KBM-7 (cell line): ENCODE results near the gene MRPS23.
A peak's percentile ranks its signal among the peaks of the same experiment; 100 is the strongest.

Experiments
- DNase-seq: peaks from one replicate; pipeline ENCODE4 v3.0.0-alpha.2; 2015
- in situ Hi-C: fragments of 300-500 bp; cut with MboI; formaldehyde crosslinking; loops from 2 replicates; pipeline ENCODE4 v1.14.3; 2020; ENCODE audit warnings: low sequenced_read_pairs, low pct_unique_long_range_greater_than_20kb, mixed read lengths

MRPS23 gene

DNA sequence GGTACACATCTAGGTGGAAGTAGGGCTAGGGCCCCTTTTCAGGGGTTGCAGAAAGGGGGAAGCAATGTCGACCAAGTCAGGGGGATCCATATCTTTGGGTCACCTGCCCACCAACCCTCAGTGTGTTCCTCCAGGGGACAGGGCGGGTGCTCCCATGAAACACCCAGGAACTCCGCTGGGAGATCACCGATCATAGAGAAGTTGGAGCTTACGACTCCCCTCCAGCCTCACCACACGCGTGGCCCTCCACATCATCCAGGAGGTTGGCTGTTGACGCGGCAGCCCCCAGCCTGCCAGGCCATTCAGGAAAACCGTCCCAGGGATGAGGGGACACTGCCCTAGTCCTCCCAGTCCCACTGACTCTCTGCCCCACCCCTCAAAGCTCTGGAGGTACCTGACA is 17.3 kb upstream of the MRPS23 start:
- DNase-seq: no peak
- in situ Hi-C loops: loop anchor here (10.0 to 25.0 kb wide), 2 partner anchors 128 to 245 kb away; no protein-coding TSS in a partner anchor

DNA sequence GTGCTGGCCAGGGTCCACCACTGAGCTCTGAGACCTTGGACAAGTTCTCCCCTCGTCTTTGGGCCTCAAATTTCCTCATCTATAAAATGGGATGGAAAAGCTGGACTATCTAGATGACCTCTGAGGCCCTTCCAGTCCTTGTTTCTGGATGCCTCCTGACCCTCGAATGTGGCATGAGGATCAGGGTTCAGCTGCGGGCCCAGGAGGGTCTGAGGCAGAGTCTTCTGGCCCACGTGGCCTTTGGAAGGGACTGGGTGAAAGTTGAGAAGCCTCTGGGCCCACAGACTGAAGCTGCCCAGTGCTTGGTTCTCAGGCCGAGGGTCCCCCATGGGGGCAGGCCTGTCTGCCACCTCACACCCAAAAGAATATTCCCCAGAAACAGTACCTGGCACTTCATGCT is 16.9 kb upstream of the MRPS23 start:
- in situ Hi-C loops: loop anchor here (10.0 to 25.0 kb wide), 2 partner anchors 128 to 246 kb away; no protein-coding TSS in a partner anchor
- DNase-seq: no peak

DNA sequence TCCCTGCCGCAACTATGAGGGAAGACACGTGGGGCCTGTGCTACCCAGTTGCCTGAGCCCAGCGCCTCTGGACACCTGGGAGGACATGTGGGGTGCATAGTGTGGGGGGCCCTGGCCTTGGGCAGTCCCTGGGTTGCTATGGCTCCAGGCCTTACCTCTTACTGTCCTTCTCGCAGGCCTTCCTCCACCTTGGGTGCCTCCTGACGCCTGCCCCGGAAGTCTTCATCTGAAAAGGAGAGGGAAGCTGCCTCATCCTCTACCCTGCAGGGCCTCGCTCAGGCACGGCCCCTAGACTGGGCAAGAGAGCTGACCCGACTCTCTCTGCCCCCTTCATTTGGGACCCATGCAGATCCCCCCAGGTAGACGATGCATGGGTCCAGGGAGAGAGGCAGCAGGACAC is 16.5 kb upstream of the MRPS23 start:
- in situ Hi-C loops: loop anchor here (10.0 to 25.0 kb wide), 2 partner anchors 128 to 246 kb away; no protein-coding TSS in a partner anchor
- no peak for DNase-seq

DNA sequence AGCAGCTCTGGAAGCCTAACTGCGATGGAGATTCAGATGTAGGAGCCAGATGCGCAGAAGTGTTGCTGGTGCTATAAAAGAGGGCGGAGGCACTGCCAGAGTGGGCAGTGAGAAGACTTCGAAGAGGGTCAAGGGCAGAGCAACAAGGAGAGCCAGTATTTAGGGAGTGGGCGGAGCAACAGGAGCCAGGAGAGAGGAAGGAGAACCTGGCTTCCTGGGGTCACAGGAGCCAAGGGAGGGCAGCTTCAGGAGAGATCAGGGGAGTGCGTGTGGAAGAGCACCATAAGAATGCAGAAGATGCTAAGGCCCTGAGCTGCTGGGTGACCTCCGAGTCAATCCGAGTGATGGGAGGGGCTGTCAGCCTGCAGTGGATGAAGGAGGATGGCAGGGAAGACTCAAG is 14.4 kb upstream of the MRPS23 start:
- no peak for DNase-seq
- in situ Hi-C loops: loop anchor here (10.0 to 25.0 kb wide), 2 partner anchors 131 to 248 kb away; no protein-coding TSS in a partner anchor

DNA sequence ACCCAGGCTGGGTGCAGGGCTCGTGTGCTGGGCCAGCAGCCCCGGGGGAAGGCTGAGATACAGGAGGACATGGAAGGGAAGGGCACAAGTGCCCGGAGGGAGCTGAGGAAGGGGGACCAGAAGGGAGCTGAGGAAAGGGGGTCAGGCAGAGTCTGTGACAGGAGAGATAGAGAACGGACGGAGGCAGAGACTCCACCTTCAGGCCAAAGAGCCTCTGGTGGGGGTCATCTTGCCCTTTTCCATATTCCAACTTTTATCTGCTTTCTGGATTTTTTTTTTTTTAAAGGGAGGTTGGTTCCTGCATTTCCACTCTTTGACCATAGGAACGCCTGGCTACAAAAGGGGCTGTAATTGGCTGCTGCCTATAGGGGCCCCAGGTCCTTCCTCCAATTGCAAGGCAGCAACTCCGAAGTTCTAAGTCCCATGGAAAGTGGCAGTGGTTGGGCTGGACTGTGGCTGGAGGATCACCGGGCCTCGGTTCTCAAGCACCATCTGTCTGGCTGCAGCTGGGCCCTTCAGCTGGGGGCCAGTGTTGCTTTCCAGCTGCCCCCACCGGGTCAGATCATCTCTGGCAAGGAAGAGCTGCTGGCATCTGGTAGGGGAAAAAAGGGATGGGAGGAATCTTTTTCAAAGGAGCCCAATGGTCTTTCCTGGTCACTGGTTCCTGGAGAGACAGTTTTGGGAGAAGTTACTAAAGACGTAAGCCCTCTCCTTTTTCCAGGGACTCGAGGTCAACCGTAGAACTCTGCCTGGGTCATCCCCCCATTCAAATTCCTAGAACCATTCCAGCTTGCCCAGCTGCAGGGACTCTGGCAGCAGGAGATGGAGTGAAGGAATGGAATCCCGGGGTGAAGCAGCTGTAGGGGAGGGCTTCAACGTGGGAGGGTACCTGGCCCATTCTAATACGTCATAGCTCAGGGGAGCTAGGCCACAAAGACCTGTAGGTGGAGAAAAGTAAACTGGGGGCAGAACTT is 13.1 kb upstream of the MRPS23 start:
- DNase-seq: no peak
- in situ Hi-C loops: loop anchor here (10.0 to 25.0 kb wide), 2 partner anchors 132 to 249 kb away; no protein-coding TSS in a partner anchor

DNA sequence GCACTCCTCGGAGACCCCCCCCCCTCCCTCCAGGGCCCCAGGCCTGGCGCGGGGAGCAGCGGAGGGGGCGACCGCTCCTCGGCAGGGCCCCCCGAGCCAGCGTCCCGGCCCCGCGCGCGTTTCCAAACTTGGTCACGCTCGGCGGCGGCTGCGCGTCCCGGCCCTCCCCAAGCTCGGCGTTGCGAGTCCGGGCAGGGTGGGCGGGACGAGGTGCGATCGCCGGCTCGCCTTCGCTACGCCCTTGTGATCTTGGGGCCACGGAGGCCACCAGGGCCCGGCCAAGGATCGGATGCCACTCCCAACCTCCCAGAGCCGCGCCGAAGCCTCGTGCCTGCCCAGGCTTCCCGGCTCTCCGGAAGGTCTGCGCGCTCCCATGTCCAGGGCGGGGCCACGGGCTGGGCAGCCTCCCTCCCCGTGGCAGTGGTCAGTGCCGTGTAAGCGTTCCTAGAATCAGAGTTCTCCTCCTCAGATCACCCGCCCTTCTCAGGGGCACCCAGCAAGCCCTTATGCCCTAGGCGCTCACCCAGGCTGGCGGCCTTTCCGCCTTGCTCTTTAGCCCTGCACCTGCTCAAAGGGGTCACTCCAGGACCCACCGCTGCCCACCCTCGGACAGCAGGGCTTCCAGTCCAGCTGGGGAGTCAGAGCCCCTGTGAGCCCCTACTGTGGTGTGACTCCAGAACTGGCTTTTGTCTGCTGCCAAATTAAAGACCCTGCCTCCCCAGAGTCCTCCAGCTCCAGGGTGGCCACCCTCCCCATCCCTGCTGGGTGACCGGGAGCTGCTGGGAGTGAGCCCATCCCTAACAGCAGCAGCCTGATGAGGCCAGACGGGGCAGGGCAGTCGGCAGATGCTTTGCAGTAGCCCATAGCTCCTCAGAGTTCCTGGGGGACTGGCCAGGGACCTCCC is 12.2 kb upstream of the MRPS23 start:
- no peak for DNase-seq
- in situ Hi-C loops: loop anchor here (10.0 to 25.0 kb wide), 2 partner anchors 133 to 250 kb away; no protein-coding TSS in a partner anchor

DNA sequence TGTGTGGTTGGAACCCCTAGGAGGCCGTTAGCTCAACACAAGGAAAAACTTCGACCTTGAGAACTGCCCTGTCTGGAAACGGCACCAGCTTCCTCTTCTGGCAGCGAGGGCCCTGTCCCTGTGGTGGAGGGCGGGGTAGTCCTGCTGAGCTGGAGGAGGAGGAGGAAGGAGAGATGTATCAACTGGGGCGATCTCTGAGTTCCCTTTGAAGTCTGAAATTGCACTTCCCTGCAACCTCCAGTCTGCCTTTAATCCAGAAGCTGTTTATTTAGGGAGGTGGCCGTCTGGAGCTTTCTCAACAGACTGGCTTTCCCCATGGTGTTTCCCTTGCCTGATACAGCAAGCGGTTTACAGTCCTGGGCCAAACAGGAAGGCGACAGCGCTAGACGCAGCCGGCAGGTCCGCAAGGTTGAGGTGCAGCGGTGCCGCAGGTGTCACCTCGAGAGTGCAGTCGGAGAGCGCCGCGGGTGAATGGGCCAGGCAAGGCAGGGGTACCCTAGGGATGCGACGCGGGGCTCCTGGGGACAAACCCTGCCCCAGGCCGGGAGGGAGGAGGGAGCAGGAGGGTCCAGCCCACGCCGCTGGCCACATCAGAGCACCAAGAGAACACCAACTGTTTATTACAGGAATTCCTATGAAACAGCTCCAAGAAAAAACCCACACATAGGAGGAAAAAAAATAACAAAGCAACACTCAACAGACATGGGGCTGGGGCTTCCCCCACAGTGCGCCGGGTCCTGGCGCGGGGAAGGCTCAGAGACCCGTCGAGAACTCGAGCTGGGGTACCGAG is 11.4 kb upstream of the MRPS23 start:
- DNase-seq: peak; percentile 93
- in situ Hi-C loops: loop anchor here (10.0 to 25.0 kb wide), 2 partner anchors 134 to 251 kb away; no protein-coding TSS in a partner anchor

DNA sequence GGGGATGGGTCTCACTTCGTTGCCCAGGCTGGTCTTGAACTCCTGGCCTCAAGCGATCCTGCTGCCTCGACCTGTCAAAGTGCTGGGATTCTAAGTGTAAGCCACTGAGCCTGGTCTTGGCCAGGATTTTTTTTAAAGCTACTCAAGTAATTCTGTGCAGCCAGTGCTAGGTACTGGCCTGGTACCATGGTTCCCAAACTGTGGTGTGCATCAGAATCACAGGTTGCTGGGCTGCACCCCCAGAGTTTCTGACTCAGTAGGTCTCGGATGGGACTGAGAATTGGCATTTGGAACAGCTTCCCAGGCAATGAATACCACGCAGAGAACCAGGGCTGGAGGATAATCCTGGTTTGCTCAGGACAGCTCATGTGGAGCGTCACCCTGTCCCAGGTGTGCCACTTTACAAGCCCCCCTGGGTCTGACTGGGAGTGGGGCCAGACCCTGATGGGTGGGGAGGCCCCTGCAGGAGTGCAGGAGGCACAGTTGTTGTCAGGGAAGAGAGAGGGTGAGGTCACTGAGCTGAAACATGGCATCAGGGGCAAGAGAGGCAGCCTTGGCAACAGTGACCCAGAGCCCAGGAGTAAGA is 10.7 kb upstream of the MRPS23 start:
- DNase-seq: no peak
- in situ Hi-C loops: loop anchor here (10.0 to 25.0 kb wide), 2 partner anchors 134 to 252 kb away; no protein-coding TSS in a partner anchor

DNA sequence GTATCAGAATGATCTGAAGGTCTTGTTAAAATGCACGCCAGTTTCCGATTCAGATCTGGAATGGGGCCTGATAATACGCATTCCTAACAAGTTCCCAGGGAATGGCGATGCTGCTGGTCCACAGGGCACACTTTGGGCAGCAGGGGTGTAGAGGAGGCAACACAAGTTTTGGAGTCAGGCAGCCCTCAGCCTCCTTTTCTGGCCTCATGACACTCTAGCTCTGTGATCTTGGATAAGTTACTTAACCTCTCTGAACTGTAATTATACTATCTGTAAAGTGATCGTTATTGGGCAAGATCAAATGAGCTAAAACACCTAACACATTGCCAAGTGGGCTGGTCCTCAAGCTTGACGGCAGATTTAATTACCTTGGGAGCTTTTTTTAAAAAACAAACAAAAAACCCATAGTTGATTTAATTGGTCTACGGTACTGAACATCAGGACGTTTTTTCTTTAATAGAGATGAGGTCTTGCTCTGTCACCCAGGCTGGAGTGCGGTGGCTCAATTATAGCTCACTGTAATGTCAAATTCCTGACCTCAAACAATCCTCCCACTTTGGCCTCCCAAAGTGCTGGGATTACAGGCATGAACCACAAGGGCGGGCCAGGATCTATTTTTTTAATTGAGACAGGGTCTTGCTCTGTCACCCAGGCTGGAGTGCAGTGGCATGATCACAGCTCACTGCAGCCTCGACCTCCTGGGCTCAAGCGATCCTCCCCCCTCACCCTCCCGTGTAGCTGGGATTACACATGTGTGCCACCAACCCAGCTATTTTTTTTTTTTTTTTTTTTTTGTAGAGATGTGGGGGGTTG is 10.0 kb upstream of the MRPS23 start:
- in situ Hi-C loops: loop anchor here (10.0 to 25.0 kb wide), 2 partner anchors 135 to 252 kb away; no protein-coding TSS in a partner anchor

DNA sequence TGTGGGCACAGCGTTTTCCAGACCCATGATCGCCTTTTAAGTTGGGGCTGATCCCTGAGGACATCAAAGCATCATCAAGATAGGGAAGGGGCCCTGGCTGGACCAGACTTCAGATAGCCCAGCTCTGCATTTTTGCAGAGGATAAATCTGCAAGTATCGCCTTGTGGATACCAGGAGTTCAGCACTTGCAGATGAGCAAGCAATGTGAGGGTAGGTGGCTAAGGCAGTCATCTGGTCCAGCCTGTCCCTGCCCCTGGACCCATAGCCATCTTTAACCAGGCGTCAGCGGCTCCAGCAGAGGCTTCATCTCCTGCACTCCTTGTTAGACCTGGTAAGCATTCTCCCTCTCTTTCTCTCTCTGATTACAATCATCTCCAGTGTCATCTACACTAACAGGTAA is 9.0 kb upstream of the MRPS23 start:
- in situ Hi-C loops: loop anchor here (25.0 kb wide), 1 partner anchor 253 kb away; no protein-coding TSS in a partner anchor
- no peak for DNase-seq

More for the DNA sequence above, 10.0 kb upstream of the MRPS23 start:
- DNase-seq: no peak

DNA sequence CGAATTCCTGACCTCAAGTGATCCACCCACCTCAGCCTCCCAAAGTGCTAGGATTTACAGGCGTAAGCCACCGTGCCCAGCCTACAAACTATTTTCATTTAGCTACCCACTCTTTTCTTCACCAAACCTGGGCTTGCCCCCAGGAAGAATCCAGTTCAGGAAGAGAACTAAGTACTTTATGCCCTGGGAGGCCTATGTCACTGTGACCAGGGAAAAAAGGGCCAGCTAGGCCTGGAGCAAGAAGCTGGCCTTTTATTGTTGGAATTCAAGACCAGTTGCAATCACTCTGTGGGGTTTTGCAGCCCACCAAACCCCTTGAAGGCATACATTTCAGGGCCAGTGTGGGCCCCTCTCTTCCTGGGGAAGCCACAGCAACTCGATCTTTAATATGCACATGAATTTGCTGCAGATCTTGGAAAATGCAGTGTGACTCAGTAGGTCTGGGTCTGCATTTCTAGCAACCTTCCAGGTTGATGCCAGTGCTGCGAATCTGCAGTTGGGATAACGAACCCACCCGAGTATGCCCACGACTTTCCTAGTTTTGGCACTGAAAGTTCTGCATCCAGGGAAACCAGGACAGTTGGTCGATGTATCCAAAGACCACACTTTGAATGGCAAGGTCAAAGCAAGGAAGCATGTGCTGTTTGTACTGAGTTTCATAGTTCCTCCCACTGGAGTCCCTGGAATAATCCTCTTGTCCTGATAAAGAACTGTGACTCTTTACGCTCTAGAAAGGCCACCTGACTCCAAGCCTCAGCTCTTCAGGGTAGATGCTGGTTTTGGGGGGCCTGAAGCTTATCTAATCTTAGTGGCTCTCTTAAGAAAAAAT is 7.2 kb upstream of the MRPS23 start:
- no peak for DNase-seq
- in situ Hi-C loops: loop anchor here (25.0 kb wide), 1 partner anchor 255 kb away; no protein-coding TSS in a partner anchor

DNA sequence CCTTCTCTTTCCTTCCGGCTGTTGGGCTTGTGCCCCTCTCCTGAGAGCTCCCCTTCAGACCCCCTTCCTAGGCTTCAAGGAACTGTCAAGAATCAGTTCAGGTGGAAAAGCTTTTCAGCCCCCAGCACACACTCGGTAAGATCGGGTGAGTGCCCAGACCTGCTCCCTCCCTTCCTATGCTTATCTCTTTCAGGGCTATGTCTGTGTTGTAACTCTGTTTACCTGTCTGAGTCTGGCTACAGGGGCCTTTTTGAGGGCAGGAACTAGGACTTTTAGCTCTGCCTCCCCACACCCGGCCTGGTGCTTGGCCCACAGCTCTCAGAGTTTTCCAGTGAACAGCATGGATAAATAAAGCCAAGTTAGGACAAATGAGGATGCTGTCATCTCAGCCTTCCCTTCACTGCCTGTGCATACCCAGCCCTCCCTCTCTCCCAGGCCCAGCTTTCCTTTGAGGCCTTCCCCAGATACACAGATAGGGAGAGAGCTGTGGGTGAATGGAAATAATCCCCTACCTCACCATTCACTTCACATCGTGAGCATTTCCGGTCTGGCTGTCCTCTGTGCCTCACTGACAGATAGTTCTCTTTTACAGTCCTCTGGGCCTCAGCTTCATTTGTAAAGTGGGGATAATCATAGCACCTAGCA is 5.7 kb upstream of the MRPS23 start:
- DNase-seq: no peak
- in situ Hi-C loops: loop anchor here (25.0 kb wide), 1 partner anchor 257 kb away; no protein-coding TSS in a partner anchor

DNA sequence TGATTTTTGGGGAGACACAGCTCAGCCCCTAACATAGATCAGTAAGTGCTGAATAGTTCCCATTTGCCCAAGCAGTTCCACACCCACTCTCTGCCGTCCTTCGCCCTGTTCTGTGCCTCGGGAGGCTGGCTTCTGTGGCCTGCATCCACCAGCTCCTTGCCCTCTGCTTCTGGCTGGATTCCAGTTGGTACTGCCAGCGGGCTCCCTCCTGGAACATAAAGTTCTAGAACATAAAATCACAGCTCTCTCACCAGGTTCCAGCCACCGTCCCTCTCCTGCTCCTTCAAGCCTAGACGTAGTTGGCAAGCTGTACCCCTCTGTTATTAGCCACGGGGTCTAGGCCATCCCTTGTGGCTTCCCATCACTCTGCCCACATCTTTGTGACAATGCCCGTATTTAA is 3.9 kb upstream of the MRPS23 start:
- in situ Hi-C loops: loop anchor here (25.0 kb wide), 1 partner anchor 259 kb away; no protein-coding TSS in a partner anchor
- DNase-seq: no peak

DNA sequence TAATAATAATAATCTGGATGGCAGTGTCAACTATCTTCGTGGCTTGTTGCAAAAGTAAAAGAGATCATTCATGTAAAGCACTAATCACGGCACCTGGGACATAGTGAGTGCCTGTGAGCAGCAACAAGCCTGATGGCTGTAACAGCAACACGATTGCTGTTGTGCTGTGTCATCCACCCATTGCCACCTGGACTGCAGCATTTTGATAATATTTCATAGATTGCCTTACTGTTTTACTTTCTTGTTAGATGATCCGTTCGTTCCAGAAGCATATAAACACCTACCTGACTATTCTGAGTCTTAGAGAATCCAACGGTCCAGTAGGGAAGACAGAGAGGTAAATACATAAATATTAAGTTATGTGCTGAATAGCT is 3.1 kb upstream of the MRPS23 start:
- no peak for DNase-seq
- in situ Hi-C loops: loop anchor here (25.0 kb wide), 1 partner anchor 259 kb away; no protein-coding TSS in a partner anchor

DNA sequence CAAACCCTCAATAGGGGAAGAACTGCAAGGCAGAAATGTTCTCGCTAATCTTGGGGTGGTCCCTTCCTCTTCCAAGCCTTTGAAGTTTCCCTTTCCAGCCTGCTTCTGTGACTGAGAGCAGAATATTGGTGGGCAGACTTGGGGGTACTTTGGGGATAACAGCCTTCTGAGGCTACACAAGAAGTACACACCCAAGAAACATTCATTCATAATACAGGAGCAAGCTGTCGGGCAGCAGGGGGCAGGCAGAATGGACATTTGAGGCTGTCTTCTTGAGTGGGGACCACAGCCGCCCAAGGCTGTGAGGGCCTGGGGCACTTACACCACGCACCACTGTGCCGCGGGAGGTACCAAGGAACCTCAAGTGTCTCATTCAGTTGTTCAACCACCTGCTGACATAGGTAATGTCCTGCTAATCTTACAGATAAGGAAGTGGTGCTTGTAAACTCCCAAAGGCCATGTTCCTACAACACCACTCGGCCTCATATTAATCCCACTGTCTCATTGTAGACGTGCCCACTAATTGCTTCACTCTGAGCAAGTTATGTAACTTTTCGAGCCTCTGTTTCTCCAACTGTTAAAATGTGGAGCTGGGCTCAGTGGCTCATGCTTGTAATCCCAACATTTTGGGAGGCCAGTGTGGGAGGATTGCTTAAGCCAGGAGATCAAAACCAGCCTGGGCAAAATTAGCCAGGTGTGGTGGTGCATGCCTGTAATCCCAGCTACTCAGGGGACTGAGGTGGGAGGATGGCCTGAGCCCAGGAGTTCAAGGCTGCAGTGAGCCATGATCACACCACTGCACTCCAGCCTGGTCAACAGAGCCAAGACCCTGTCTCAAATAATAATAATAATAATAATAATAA is 2.5 kb upstream of the MRPS23 start:
- in situ Hi-C loops: loop anchor here (25.0 kb wide), 1 partner anchor 260 kb away; no protein-coding TSS in a partner anchor
- DNase-seq: no peak
